ENCODE measurements around the gene PTPN9.

- no peak for TF ChIP-seq EZH2 (IDR thresholded peaks at IDR 0.05; ENCODE audit: borderline replicate concordance, control insufficient read depth, low read depth, low read length)
- no peak for TF ChIP-seq CTCF (IDR thresholded peaks at IDR 0.05 in 2 of 3, conservative IDR thresholded peaks at IDR 0.05 in 1 of 3; ENCODE audit: control insufficient read depth in 2 of 3, extremely low read depth in 1 of 3, insufficient read depth in 1 of 3, low read depth in 3 of 3, low read length in 3 of 3)
- TF ChIP-seq REST (IDR thresholded peaks at IDR 0.05; ENCODE audit: low read depth, low read length), result no peak
- peak; percentile 89 for TF ChIP-seq POLR2A (IDR thresholded peaks at IDR 0.05; ENCODE audit: low read depth, low read length)
- no peak for TF ChIP-seq TCF3 (IDR thresholded peaks at IDR 0.05; ENCODE audit: borderline replicate concordance, insufficient read depth, low read depth, low read length)
- peak; percentile 86; the same call in 1 of the 2 replicates for TF ChIP-seq ELK1 (IDR thresholded peaks at IDR 0.05; ENCODE audit: low read depth, low read length)
- no peak for TF ChIP-seq CBX5 (IDR thresholded peaks at IDR 0.05; ENCODE audit: low read depth)
- TF ChIP-seq CBFB (IDR thresholded peaks at IDR 0.05; ENCODE audit: low read depth), result 0 out of 2 replicates have a peak, but pooled peaks have one; percentile 0
- no peak for TF ChIP-seq USF1 (IDR thresholded peaks at IDR 0.05; ENCODE audit: borderline replicate concordance, extremely low read length, insufficient read depth, low read depth, low read length)
- TF ChIP-seq HDAC6 (IDR thresholded peaks at IDR 0.05; ENCODE audit: unreplicated experiment), result no peak
- peak; percentile 18 for TF ChIP-seq BCL3 (IDR thresholded peaks at IDR 0.05; ENCODE audit: borderline replicate concordance, insufficient read depth, low read depth, low read length, poor library complexity, severe bottlenecking)
- no peak for TF ChIP-seq ZNF592 (IDR thresholded peaks at IDR 0.05)
- TF ChIP-seq NFXL1 (IDR thresholded peaks at IDR 0.05; ENCODE audit: borderline replicate concordance), result no peak
These were observed 125.2 kb downstream of the PTPN9 start for GRCh38 chr15:75453703-75454470.
